ENCODE results near the gene MBNL1.
"Not testable (repeated sequence)": the region's sequence is repeated elsewhere in the genome, so short reads cannot be mapped to it uniquely, and the experiment has no call there.

MBNL1 gene

DNA sequence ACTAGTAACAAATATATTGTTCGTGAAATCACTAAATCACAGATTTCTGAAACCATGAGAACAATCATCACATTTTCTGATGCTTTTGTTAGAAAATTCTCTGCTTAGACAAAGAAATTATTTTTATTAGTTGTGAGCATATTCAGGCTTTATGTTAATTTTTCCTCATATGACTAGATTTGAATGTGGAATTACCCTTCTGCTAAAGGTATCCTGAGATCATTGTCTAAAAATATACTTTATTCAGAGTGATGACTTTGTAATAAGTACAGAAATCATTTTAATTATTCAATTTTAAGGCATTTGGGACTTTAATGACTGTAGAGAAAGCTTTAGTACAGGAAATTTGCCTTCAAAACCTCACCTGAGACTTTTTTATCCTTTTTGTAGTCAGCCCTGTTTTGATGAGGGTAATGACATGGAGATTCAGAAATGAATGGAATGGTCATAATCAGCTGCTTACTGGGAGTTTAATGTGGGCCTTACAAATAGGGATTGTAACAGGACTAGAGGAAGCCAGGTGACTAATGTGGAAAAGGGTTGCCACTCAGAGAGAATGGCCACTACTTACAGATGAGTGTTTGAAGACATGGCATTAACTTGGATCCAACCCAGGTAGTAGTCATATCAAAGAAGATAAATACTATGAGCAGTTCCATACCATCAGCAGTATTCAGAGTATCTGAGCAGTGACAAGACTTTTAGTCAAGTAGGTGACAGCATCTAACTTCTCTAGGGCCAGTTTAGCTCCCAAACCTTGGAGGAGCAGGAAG is 148.3 kb downstream of the MBNL1 start:
- DNase-seq, result no peak

- DNase-seq, result no peak
Measured at GRCh38 chr3:152419748-152420147, 151.0 kb downstream of the MBNL1 start.

DNA sequence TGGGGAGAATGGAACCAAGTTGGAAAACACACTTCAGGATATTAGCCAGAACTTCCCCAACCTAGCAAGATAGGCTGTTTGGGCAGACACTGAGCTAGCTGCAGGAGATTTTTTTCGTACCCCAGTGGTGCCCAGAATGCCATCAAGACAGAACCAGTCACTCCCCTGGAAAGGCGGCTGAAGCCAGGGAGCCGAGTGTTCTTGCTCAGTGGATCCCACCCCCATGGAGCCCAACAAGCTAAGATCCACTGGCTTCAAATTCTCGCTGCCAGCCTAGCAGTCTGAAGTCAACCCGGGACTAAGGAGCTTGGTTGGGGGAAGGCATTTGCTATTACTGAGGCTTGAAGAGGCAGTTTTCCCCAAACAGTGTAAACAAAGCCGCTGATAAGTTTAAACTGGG is 152.4 kb downstream of the MBNL1 start:
- no peak for DNase-seq

DNA sequence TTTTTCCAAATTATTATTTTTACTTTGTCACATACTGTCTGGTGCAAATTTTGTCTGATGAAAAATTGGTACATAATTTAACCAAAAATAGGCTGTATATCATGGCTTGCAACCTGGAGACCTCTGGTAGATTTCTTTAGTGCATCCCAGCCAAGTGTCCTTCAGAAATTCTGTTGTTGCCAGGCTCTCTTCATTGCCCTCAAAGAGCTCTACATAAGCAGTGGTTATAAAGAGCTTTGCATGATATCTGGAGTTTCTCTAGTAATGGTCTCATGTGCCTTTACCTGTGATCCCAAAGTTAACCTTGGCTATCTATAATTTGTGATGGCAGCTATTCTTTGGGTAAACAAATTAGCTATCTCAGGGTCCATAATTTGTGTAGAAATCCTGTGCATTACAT is 157.7 kb downstream of the MBNL1 start:
- DNase-seq, result no peak

GRCh38 chr3:152428577-152428976 is 159.8 kb downstream of the MBNL1 start:
- DNase-seq, result no peak

DNA sequence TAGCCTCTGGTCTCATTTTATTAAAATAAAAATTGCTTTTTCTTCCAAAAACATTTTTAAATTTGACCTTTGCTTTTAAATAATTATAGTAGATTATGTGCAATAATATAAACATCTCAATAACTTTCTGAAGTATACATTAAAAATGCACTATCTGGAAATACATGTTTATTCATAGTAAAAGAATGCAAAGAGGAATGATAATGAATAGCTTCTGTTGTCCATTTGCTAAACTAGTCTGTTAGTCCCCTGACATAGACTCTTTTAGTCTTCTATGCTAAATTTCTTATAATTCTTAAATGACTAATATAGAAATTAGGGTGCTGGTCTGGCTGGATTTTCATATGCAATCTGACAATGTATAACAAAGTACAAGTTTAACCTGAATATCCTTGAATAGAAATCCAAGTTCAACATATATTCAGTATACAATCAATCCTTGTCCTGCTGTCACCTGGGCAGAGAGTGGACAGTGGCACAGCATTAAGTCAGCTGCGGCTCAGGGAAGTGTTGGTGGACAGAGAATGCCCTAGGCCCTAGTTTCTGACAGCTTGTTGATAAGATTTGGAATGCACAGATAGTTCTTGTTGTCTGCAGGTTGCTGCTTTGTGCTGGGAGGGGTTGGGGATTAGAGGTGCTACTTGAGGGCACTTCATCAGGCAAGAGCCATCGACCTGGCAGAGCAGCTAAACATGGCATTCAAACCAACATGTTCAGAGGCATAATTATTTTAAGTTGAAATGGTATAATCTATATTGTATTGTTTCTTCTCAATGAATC is 161.7 kb downstream of the MBNL1 start:
- no peak for DNase-seq

- DNase-seq, result no peak
Measured at GRCh38 chr3:152434142-152434541, 165.4 kb downstream of the MBNL1 start.

- not testable (repeated sequence) for DNase-seq
Measured at GRCh38 chr3:152435210-152435609, 166.5 kb downstream of the MBNL1 start.

- no peak for DNase-seq
Measured at GRCh38 chr3:152436707-152437590, 168.2 kb downstream of the MBNL1 start.

GRCh38 chr3:152438181-152438580 is 169.5 kb downstream of the MBNL1 start:
- DNase-seq, result no peak

- no peak for DNase-seq
Measured at GRCh38 chr3:152438706-152439105, 170.0 kb downstream of the MBNL1 start.

- DNase-seq, result not testable (repeated sequence)
Measured at GRCh38 chr3:152440243-152440642, 171.5 kb downstream of the MBNL1 start.

DNA sequence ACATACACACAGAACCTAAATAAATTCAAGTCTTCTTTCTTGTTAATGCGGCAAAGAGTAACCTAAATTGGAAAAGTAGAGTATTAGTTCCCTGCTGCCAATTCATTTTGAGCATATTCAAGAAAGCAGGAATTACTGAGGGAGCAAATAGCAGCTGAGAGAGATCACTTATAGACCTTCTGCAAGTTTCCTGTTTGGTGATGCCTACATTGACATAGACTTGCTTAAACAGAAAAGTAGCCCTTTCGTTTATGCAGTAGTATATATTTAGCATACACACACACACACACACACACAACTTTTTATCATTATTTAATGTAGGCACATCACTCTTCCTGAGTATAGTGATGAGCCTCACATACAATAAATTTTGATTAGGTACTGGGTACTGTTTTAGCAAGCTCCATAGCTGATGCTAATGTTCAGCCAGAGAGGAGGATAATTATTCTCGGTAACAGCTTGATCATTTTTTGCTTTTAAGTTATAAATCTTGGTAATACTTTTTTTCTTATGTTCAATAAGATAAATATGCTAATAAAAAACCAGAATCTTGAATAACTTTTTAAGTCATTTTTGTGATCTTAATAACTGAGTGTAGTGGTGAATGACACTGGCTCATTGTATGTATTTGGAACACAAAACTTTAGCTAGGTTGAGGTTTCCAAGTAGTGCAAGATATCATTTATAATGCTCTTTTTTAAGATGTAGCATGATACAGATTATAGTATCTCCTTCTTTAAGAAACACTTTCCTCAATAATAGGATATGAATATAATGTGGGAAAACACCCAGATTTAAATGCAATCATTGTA is 174.7 kb downstream of the MBNL1 start:
- DNase-seq, result no peak

- DNase-seq, result no peak
Measured at GRCh38 chr3:152444029-152444641, 175.4 kb downstream of the MBNL1 start.

DNA sequence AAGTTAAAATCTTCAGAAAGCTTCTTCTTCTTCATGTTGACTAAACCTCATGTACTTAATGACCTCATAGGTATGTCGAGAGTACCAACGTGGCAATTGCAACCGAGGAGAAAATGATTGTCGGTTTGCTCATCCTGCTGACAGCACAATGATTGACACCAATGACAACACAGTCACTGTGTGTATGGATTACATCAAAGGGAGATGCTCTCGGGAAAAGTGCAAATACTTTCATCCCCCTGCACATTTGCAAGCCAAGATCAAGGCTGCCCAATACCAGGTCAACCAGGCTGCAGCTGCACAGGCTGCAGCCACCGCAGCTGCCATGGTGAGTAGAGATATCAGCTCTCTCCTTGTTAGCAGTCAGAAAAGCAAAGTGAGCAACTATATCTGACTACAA is 176.5 kb downstream of the MBNL1 start:
- DNase-seq, result no peak

DNA sequence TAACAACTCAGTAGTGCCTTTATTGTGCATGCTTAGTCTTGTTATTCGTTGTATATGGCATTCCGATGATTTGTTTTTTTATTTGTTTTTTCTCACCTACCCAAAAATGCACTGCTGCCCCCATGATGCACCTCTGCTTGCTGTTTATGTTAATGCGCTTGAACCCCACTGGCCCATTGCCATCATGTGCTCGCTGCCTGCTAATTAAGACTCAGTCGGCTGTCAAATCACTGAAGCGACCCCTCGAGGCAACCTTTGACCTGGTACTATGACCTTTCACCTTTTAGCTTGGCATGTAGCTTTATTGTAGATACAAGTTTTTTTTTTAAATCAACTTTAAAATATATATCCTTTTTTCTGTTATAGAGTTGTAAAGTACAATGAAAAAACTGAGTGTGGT is 177.8 kb downstream of the MBNL1 start:
- DNase-seq, result no peak

- DNase-seq, result no peak
Measured at GRCh38 chr3:152447511-152447910, 178.8 kb downstream of the MBNL1 start.

DNA sequence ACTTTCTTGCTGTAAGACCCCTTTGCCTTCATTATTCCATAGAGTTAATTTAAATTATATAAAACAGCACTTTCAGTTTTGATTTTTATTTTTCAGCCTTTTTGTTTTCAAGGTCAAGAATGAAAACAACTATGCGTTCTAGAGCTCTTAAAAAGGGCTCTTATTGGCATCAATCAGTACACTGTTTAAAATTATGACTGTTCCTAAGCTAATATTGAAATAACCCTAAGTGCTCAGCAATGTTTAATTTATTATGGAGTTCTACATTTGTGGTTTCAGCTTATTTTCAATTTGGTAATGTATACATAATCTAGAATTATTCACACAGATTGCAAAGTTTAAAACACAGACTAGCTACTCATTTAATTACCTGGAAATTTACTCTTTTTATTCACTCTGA is 179.4 kb downstream of the MBNL1 start:
- no peak for DNase-seq

GRCh38 chr3:152452318-152452717 is 183.6 kb downstream of the MBNL1 start:
- DNase-seq, result no peak

- DNase-seq, result no peak
Measured at GRCh38 chr3:152454076-152454875, 185.5 kb downstream of the MBNL1 start.

DNA sequence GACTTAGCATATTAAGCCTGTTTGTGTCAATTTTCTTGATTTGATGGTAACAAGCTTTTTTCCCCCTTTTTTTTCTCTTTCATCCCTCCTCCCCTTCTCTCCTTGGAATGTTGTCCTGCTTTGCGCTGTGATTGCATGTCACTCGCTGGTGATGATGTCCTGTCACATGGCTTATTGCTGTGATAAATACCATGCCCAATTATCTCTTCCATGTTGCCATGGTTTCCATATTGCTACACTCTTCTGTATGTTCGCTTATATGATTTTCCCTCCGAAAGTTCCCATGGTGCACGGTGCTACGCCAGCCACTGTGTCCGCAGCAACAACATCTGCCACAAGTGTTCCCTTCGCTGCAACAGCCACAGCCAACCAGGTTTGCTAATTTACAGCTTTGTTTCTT is 187.3 kb downstream of the MBNL1 start:
- DNase-seq, result no peak

Data from femur (tissue), 1 donor.